ENCODE results near the gene SGTA.

The SGTA gene

GRCh38 chr19:2810141-2811091 lies 27.3 kb upstream of the SGTA start:
- DNase-seq (ENCODE audit: low read depth in 2 of 2, low spot score in 1 of 2) = no peak

- no peak for DNase-seq (ENCODE audit: low read depth in 2 of 2, low spot score in 1 of 2)
These were observed 26.5 kb upstream of the SGTA start for GRCh38 chr19:2809387-2810140.

GRCh38 chr19:2808129-2808941 lies 25.3 kb upstream of the SGTA start:
- no peak for DNase-seq (ENCODE audit: low read depth in 2 of 2, low spot score in 1 of 2)

GRCh38 chr19:2807379-2808128 lies 24.5 kb upstream of the SGTA start:
- no peak for DNase-seq (ENCODE audit: low read depth in 2 of 2, low spot score in 1 of 2)

GRCh38 chr19:2806736-2807378 lies 23.8 kb upstream of the SGTA start:
- DNase-seq (ENCODE audit: low read depth in 2 of 2, low spot score in 1 of 2) = no peak

GRCh38 chr19:2805991-2806649 lies 23.0 kb upstream of the SGTA start:
- DNase-seq (ENCODE audit: low read depth in 2 of 2, low spot score in 1 of 2) = no peak

GRCh38 chr19:2805261-2805900 lies 22.3 kb upstream of the SGTA start:
- DNase-seq (ENCODE audit: low read depth in 2 of 2, low spot score in 1 of 2) = no peak

GRCh38 chr19:2804156-2805004 lies 21.3 kb upstream of the SGTA start:
- DNase-seq (ENCODE audit: low read depth in 2 of 2, low spot score in 1 of 2) = no peak

GRCh38 chr19:2803486-2804155 lies 20.5 kb upstream of the SGTA start:
- no peak for DNase-seq (ENCODE audit: low read depth in 2 of 2, low spot score in 1 of 2)

GRCh38 chr19:2802826-2803225 lies 19.8 kb upstream of the SGTA start:
- DNase-seq (ENCODE audit: low read depth in 2 of 2, low spot score in 1 of 2) = no peak

GRCh38 chr19:2800506-2800905 lies 17.4 kb upstream of the SGTA start:
- DNase-seq (ENCODE audit: low read depth in 2 of 2, low spot score in 1 of 2) = no peak

GRCh38 chr19:2799273-2800020 lies 16.4 kb upstream of the SGTA start:
- DNase-seq (ENCODE audit: low read depth in 2 of 2, low spot score in 1 of 2) = no peak

GRCh38 chr19:2798733-2799132 lies 15.7 kb upstream of the SGTA start:
- DNase-seq (ENCODE audit: low read depth in 2 of 2, low spot score in 1 of 2) = no peak

- DNase-seq (ENCODE audit: low read depth in 2 of 2, low spot score in 1 of 2) = no peak
These were observed 15.1 kb upstream of the SGTA start for GRCh38 chr19:2798158-2798685.

GRCh38 chr19:2797280-2797679 lies 14.2 kb upstream of the SGTA start:
- DNase-seq (ENCODE audit: low read depth in 2 of 2, low spot score in 1 of 2) = no peak

GRCh38 chr19:2796659-2797266 lies 13.7 kb upstream of the SGTA start:
- DNase-seq (ENCODE audit: low read depth in 2 of 2, low spot score in 1 of 2) = no peak

Measured in stimulated activated CD8-positive, alpha-beta memory T cell treated with anti-CD3 and anti-CD28 coated beads, Interleukin-4, amount 100 ng/mL, for 4 hours (primary cell).